ENCODE measurements around the gene TNIP3.

The TNIP3 gene

DNA sequence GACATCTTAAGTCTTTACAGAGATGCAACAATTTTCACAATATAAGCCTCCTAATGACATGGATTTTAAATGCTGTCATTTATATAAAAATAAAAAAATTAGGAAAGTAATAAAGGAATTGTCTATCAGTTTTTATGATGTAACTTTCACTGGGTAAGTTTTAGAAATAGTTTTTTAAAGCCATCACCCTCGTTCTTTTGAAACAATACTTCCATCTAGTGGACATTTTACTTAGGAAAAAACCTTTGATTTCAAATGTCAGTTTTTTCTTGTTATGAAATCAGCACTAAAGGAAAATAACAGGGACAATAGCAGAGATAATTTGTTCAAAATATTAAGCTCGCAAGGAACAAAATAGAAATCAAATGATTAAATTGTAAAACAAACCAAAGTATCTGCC is 67.5 kb downstream of the TNIP3 start:
- DNase-seq (ENCODE audit: low read depth) = peak; percentile 49
- H3K4me3 ChIP-seq (ENCODE audit: control insufficient read depth, low read depth, low read length) = no peak overlapping the region
- TF ChIP-seq, protein P1, sequence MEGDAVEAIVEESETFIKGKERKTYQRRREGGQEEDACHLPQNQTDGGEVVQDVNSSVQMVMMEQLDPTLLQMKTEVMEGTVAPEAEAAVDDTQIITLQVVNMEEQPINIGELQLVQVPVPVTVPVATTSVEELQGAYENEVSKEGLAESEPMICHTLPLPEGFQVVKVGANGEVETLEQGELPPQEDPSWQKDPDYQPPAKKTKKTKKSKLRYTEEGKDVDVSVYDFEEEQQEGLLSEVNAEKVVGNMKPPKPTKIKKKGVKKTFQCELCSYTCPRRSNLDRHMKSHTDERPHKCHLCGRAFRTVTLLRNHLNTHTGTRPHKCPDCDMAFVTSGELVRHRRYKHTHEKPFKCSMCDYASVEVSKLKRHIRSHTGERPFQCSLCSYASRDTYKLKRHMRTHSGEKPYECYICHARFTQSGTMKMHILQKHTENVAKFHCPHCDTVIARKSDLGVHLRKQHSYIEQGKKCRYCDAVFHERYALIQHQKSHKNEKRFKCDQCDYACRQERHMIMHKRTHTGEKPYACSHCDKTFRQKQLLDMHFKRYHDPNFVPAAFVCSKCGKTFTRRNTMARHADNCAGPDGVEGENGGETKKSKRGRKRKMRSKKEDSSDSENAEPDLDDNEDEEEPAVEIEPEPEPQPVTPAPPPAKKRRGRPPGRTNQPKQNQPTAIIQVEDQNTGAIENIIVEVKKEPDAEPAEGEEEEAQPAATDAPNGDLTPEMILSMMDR (conservative IDR thresholded peaks at IDR 0.05; ENCODE audit: control insufficient read depth, insufficient read depth, low read depth, low read length) = peak; percentile 56

DNA sequence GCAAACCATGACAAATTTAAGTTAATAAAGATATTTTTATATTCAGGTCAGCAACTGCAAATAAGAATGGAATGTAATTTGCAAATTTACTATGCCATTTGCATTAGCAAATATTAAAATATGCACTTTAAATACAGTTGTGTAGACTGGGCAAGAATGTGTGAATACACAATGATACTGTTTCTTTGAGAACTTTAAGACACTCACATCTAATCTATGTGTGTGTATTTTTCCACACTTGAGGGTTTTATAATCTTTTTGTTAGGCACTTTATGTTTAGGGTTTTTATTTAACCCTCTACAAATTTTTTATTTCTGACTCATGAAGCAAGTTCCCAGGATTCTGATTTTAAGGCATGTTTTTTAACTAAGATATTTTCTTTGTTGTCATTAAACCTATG is 67.9 kb downstream of the TNIP3 start:
- no peak for DNase-seq (ENCODE audit: low read depth)
- H3K4me3 ChIP-seq (ENCODE audit: control insufficient read depth, low read depth, low read length) = no peak overlapping the region
- TF ChIP-seq, protein P1 (conservative IDR thresholded peaks at IDR 0.05; ENCODE audit: control insufficient read depth, insufficient read depth, low read depth, low read length) = no peak

GRCh38 chr4:121094297-121094966 is 69.7 kb downstream of the TNIP3 start:
- no peak overlapping the region for H3K4me3 ChIP-seq (ENCODE audit: control insufficient read depth, low read depth, low read length)
- TF ChIP-seq, protein P1 (conservative IDR thresholded peaks at IDR 0.05; ENCODE audit: control insufficient read depth, insufficient read depth, low read depth, low read length) = no peak
- no peak for DNase-seq (ENCODE audit: low read depth)

- TF ChIP-seq, protein P1 (conservative IDR thresholded peaks at IDR 0.05; ENCODE audit: control insufficient read depth, insufficient read depth, low read depth, low read length) = no peak
- no peak overlapping the region for H3K4me3 ChIP-seq (ENCODE audit: control insufficient read depth, low read depth, low read length)
- DNase-seq (ENCODE audit: low read depth) = no peak
Measured at GRCh38 chr4:121093261-121093660, 70.9 kb downstream of the TNIP3 start.

DNA sequence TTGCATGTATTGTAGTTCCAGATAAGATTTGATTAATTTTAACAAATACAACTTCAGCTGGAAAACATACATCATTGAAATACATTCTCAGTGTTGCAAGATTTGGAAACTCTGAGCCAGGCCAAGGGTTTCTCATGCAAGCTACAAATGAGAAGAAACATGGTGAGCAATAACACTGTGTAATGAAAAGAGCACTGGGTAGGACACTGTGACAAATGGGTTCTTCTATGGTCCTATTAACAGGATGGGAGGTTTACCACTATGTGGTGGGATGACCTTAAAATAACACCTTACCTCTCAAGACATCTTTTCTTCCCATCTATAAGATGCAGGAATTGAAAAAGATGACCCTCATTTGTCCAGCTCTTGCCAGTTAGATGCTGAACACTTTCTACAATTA is 72.2 kb downstream of the TNIP3 start:
- H3K4me3 ChIP-seq (ENCODE audit: control insufficient read depth, low read depth, low read length) = no peak overlapping the region
- TF ChIP-seq, protein P1 (conservative IDR thresholded peaks at IDR 0.05; ENCODE audit: control insufficient read depth, insufficient read depth, low read depth, low read length) = no peak
- DNase-seq (ENCODE audit: low read depth) = no peak

DNA sequence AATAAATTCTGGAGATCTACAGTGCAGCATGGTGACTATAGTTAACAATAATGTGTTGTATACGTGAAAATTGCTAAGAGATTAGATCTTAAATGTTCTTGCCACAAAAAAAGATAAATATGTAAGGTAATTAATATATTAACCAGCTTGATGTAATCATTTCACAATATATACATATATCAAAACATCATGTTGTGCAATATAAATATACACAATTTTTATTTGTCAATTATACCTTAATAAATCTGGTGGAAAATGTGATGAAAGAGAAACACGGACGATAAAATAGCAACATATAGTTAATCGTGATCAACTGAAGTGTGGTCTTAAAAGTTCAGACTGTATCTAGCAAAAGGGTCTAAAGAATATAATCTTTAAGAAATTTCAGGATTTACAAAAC is 75.3 kb downstream of the TNIP3 start:
- TF ChIP-seq, protein P1 (conservative IDR thresholded peaks at IDR 0.05; ENCODE audit: control insufficient read depth, insufficient read depth, low read depth, low read length) = no peak
- no peak for DNase-seq (ENCODE audit: low read depth)
- H3K4me3 ChIP-seq (ENCODE audit: control insufficient read depth, low read depth, low read length) = no peak overlapping the region
